ENCODE data around the gene FSTL4.

The FSTL4 gene

DNA sequence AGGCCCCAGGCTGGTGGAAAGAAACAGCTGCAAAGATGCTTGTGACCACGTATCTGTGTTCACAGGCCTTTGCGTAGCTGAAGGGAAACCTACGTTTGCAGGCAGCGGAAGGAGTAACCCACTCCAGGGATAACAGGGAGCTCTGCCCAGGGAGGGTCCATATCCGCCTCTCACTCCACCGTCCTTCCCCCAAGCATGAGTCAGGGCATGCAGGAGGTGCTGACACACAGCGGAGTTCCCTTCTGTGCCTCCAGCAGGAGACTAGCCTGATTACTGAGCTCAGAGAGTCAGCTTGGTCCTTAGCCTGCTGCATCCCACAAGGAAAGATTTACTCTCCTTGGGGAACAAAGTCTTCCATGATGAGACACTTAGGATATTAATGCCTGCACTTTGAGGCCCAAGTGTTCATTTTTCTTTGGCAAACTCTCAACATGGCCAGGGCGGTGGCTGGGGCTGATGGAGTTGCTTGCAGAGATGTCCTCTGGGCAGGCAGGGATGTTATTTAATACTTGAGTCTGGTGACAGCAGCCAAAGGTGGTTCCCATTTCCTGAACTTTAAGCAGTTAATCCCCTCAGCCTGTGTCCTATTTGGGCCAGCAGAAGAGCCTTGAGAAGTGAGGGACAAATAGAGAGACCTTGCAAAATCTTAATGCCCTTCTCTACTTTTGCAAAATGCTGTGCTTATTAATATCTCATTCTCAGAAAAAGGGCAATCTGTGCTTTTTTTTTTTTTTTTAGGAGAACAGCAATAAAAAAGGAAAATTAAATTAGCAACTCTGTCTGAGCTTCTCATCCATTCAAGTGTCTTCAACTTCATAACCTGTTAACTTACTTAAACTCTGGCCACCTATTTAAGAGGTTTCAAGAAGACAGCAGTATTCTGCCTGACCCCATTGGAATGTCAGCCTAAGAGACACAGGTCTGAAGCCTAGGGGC, 338.4 kb downstream of the FSTL4 start:
- 98% methylated on average over 5 of the region's 8 CpGs for WGBS (ENCODE audit: insufficient coverage)
- ChIA-PET CTCF (interaction anchor here (0.9 to 1.8 kb wide), 2 partner anchors 15 to 163 kb away, joined by 4 to 6 read pairs; no protein-coding TSS in a partner anchor), POLR2A (interaction anchor here (1.2 kb wide), 1 partner anchor 67 kb away, joined by 3 read pairs; no protein-coding TSS in a partner anchor)
- H3K4me3 ChIP-seq (ENCODE audit: control insufficient read depth in 1 of 7, extremely low read depth in 1 of 7, insufficient read depth in 4 of 7, low read depth in 2 of 7, low read length in 6 of 7) = no peak overlapping the region
- H3K27me3 ChIP-seq (replicated peaks in 2 of 5; ENCODE audit: control insufficient read depth in 4 of 5, insufficient read depth in 5 of 5, low read length in 4 of 5) = no peaks in the 10 kb centered on the region
- H3K36me3 ChIP-seq (ENCODE audit: control insufficient read depth in 4 of 4, insufficient read depth in 4 of 4, low read length in 3 of 4) = no peaks in the 10 kb centered on the region
- H3K27ac ChIP-seq (ENCODE audit: insufficient read depth in 1 of 2, low read depth in 1 of 2, low read length in 2 of 2, poor library complexity in 1 of 2, severe bottlenecking in 2 of 2) = no peak overlapping the region
- peaks cover 0 to 4% (median 0%) of the 10 kb centered on the region in 4 experiments for H3K4me1 ChIP-seq (ENCODE audit: control extremely low read depth in 1 of 4, control insufficient read depth in 4 of 4, insufficient read depth in 4 of 4, low read length in 3 of 4)
- DNase-seq = no peak
- no peaks in the 10 kb centered on the region for H3K9me3 ChIP-seq (ENCODE audit: control extremely low read depth in 1 of 5, control insufficient read depth in 4 of 5, insufficient read depth in 2 of 5, low read depth in 1 of 5, low read length in 4 of 5)

DNA sequence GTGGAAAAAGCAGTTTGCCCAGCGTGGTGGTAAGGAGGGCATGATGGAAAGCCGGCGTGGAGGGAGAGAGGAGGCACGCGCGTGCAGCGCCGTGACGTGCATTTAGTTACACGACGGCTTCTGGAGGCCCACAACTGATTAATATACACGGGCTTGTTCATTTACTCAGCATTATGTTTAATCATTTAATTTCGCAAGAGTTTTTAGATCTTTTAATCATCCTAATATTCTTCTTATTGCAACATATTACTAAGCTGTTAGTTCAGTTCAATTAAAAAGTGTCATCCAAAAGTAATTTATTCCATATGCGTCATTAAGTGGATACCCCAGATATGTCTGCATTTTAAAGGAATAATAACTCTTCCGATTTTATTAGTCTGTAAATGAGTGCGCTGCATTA, 340.0 kb downstream of the FSTL4 start:
- no peaks in the 10 kb centered on the region for H3K36me3 ChIP-seq (ENCODE audit: control insufficient read depth in 4 of 4, insufficient read depth in 4 of 4, low read length in 3 of 4)
- WGBS (ENCODE audit: insufficient coverage) = 93% methylated on average over 4 of the region's 16 CpGs
- no peaks in the 10 kb centered on the region for H3K9me3 ChIP-seq (ENCODE audit: control extremely low read depth in 1 of 5, control insufficient read depth in 4 of 5, insufficient read depth in 2 of 5, low read depth in 1 of 5, low read length in 4 of 5)
- no peaks in the 10 kb centered on the region for H3K27me3 ChIP-seq (replicated peaks in 2 of 5; ENCODE audit: control insufficient read depth in 4 of 5, insufficient read depth in 5 of 5, low read length in 4 of 5)
- DNase-seq = no peak
- ChIA-PET POLR2A (no interaction called here), CTCF (no interaction called here)
- H3K27ac ChIP-seq (ENCODE audit: insufficient read depth in 1 of 2, low read depth in 1 of 2, low read length in 2 of 2, poor library complexity in 1 of 2, severe bottlenecking in 2 of 2) = no peak overlapping the region
- H3K4me3 ChIP-seq (ENCODE audit: control insufficient read depth in 1 of 7, extremely low read depth in 1 of 7, insufficient read depth in 4 of 7, low read depth in 2 of 7, low read length in 6 of 7) = no peak overlapping the region
- H3K4me1 ChIP-seq (ENCODE audit: control extremely low read depth in 1 of 4, control insufficient read depth in 4 of 4, insufficient read depth in 4 of 4, low read length in 3 of 4) = peaks cover 0 to 4% (median 0%) of the 10 kb centered on the region in 4 experiments

DNA sequence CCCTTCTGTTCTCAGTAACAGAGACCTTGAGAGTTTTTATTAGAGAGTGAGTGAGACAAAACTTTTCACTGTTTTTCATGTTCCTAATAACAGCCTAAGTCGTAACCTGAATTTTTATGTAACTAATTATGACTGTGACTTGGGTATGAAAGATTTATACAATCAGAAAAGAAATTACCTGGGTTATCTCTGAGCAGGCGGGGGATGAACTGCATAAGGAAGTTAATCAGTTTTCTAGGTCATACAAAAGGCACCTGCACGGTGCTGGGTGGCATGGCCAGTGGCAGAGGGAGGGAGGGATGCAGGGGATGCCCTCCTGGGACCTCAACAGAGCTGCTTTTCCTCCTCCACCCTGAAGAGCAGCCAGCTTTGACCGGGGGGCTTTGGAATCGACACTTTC, 340.7 kb downstream of the FSTL4 start:
- Histone ChIP-seq H3K27ac (ENCODE audit: insufficient read depth in 1 of 2, low read depth in 1 of 2, low read length in 2 of 2, poor library complexity in 1 of 2, severe bottlenecking in 2 of 2) (no peak overlapping the region), H3K9me3 (ENCODE audit: control extremely low read depth in 1 of 5, control insufficient read depth in 4 of 5, insufficient read depth in 2 of 5, low read depth in 1 of 5, low read length in 4 of 5) (no peaks in the 10 kb centered on the region), H3K27me3 (replicated peaks in 2 of 5; ENCODE audit: control insufficient read depth in 4 of 5, insufficient read depth in 5 of 5, low read length in 4 of 5) (no peaks in the 10 kb centered on the region), H3K36me3 (ENCODE audit: control insufficient read depth in 4 of 4, insufficient read depth in 4 of 4, low read length in 3 of 4) (no peaks in the 10 kb centered on the region), H3K4me3 (ENCODE audit: control insufficient read depth in 1 of 7, extremely low read depth in 1 of 7, insufficient read depth in 4 of 7, low read depth in 2 of 7, low read length in 6 of 7) (no peak overlapping the region), H3K4me1 (ENCODE audit: control extremely low read depth in 1 of 4, control insufficient read depth in 4 of 4, insufficient read depth in 4 of 4, low read length in 3 of 4) (peaks cover 0 to 4% (median 0%) of the 10 kb centered on the region in 4 experiments)
- DNase-seq = no peak
- 100% methylated on average over 2 of the region's 5 CpGs for WGBS (ENCODE audit: insufficient coverage)
- CTCF ChIA-PET = no interaction called here
- POLR2A ChIA-PET = no interaction called here

DNA sequence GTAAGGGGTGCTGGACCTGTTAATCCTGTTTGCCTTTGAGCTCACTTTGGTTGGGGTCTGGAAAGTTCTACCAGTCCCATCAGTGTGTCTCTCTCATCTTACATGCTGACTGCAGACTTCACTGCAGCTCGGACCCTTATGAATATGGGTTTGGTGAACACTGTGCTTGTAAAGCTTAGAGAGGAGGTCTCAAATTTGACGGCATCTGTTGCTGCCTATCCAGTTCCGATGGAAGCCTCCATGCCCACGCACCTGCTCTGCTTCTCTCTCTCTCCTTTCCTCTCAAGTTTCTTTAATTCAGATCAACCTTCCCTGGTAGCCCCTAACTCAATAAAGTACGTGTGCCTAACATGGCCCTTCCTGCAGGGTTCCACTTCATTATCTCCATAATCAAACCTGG, 342.6 kb downstream of the FSTL4 start:
- Histone ChIP-seq H3K4me3 (ENCODE audit: control insufficient read depth in 1 of 7, extremely low read depth in 1 of 7, insufficient read depth in 4 of 7, low read depth in 2 of 7, low read length in 6 of 7) (no peak overlapping the region), H3K36me3 (ENCODE audit: control insufficient read depth in 4 of 4, insufficient read depth in 4 of 4, low read length in 3 of 4) (no peaks in the 10 kb centered on the region), H3K4me1 (ENCODE audit: control extremely low read depth in 1 of 4, control insufficient read depth in 4 of 4, insufficient read depth in 4 of 4, low read length in 3 of 4) (peaks cover 0 to 4% (median 0%) of the 10 kb centered on the region in 4 experiments), H3K27ac (ENCODE audit: insufficient read depth in 1 of 2, low read depth in 1 of 2, low read length in 2 of 2, poor library complexity in 1 of 2, severe bottlenecking in 2 of 2) (no peak overlapping the region), H3K9me3 (ENCODE audit: control extremely low read depth in 1 of 5, control insufficient read depth in 4 of 5, insufficient read depth in 2 of 5, low read depth in 1 of 5, low read length in 4 of 5) (no peaks in the 10 kb centered on the region), H3K27me3 (replicated peaks in 2 of 5; ENCODE audit: control insufficient read depth in 4 of 5, insufficient read depth in 5 of 5, low read length in 4 of 5) (no peaks in the 10 kb centered on the region)
- 100% methylated on average over 3 of the region's 5 CpGs for WGBS (ENCODE audit: insufficient coverage)
- DNase-seq = no peak
- ChIA-PET CTCF (interaction anchor here (2.2 kb wide), 1 partner anchor 166 kb away, joined by 4 read pairs; no protein-coding TSS in a partner anchor), POLR2A (no interaction called here)

DNA sequence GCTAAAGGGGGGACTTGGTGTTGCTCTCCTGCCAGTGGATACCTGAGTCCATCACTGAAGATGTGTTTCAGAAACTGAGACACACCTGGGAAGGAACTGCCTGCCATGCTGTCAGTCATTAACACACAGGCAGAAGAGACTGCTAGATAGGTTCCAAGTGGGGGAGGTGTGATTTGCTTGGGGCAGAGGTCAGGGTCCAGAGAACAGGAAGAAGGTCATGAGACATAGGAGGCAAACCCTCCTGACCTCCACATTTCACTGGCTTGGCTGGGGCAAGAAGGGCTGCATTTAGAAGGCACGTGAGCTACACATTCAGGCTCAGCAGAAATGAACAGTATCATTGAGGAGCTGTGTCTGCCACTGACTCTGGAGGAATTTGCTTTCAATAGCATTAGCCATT, 344.7 kb downstream of the FSTL4 start:
- no peak for DNase-seq
- Histone ChIP-seq H3K36me3 (ENCODE audit: control insufficient read depth in 4 of 4, insufficient read depth in 4 of 4, low read length in 3 of 4) (no peaks in the 10 kb centered on the region), H3K4me1 (ENCODE audit: control extremely low read depth in 1 of 4, control insufficient read depth in 4 of 4, insufficient read depth in 4 of 4, low read length in 3 of 4) (peaks cover 0 to 4% (median 0%) of the 10 kb centered on the region in 4 experiments), H3K9me3 (ENCODE audit: control extremely low read depth in 1 of 5, control insufficient read depth in 4 of 5, insufficient read depth in 2 of 5, low read depth in 1 of 5, low read length in 4 of 5) (no peaks in the 10 kb centered on the region), H3K4me3 (ENCODE audit: control insufficient read depth in 1 of 7, extremely low read depth in 1 of 7, insufficient read depth in 4 of 7, low read depth in 2 of 7, low read length in 6 of 7) (no peak overlapping the region), H3K27ac (ENCODE audit: insufficient read depth in 1 of 2, low read depth in 1 of 2, low read length in 2 of 2, poor library complexity in 1 of 2, severe bottlenecking in 2 of 2) (no peak overlapping the region), H3K27me3 (replicated peaks in 2 of 5; ENCODE audit: control insufficient read depth in 4 of 5, insufficient read depth in 5 of 5, low read length in 4 of 5) (peaks cover 0 to 4% (median 0%) of the 10 kb centered on the region in 5 experiments)
- WGBS (ENCODE audit: insufficient coverage) = 100% methylated on average over 1 of the region's 1 CpG
- CTCF ChIA-PET = no interaction called here
- POLR2A ChIA-PET = no interaction called here

DNA sequence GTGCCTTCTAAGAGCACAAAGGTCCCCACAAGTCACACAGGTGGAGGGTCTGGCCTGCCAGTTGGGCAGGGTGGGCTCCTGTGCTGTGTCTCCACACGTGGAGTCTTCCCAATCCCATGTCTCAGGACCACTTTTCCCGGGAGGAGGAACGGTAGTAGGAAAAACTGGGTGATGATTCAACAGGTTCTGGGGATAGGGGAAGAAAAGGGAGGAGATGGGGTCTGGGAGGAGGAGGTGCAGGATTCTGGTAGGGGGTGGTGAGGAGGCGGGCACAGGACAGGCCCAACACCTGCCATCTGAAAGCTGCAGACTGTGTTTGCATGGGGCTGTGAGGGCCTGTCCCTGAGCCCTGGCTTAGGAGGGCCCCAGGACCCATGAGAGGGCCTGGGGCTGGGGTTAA, 345.4 kb downstream of the FSTL4 start:
- Histone ChIP-seq H3K4me1 (ENCODE audit: control extremely low read depth in 1 of 4, control insufficient read depth in 4 of 4, insufficient read depth in 4 of 4, low read length in 3 of 4) (peaks cover 0 to 4% (median 0%) of the 10 kb centered on the region in 4 experiments), H3K27ac (ENCODE audit: insufficient read depth in 1 of 2, low read depth in 1 of 2, low read length in 2 of 2, poor library complexity in 1 of 2, severe bottlenecking in 2 of 2) (no peak overlapping the region), H3K36me3 (ENCODE audit: control insufficient read depth in 4 of 4, insufficient read depth in 4 of 4, low read length in 3 of 4) (no peaks in the 10 kb centered on the region), H3K27me3 (replicated peaks in 2 of 5; ENCODE audit: control insufficient read depth in 4 of 5, insufficient read depth in 5 of 5, low read length in 4 of 5) (peaks cover 0 to 4% (median 0%) of the 10 kb centered on the region in 5 experiments), H3K9me3 (ENCODE audit: control extremely low read depth in 1 of 5, control insufficient read depth in 4 of 5, insufficient read depth in 2 of 5, low read depth in 1 of 5, low read length in 4 of 5) (no peaks in the 10 kb centered on the region), H3K4me3 (ENCODE audit: control insufficient read depth in 1 of 7, extremely low read depth in 1 of 7, insufficient read depth in 4 of 7, low read depth in 2 of 7, low read length in 6 of 7) (no peak overlapping the region)
- ChIA-PET CTCF (no interaction called here), POLR2A (no interaction called here)
- 100% methylated on average over 4 of the region's 4 CpGs for WGBS (ENCODE audit: insufficient coverage)
- DNase-seq = no peak

DNA sequence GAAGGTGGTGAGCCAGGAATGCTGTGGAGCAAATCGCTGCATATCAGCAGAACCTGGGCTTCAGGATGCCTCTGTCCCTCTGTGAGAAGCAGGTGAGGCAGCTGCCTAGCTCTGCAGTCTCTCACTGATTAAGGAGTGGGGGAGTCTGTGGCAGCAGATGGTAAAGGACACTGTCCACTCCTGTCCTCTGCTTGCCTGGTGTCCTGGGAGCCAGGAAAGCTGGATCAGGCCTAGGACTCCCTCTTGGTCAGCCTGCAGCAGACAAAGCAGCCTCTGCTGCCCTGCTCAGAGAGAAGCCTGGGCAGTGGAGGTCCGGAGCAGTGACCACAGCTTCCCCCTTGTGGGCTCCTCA, 345.8 kb downstream of the FSTL4 start:
- H3K9me3 ChIP-seq (ENCODE audit: control extremely low read depth in 1 of 5, control insufficient read depth in 4 of 5, insufficient read depth in 2 of 5, low read depth in 1 of 5, low read length in 4 of 5) = no peaks in the 10 kb centered on the region
- POLR2A ChIA-PET = no interaction called here
- H3K27me3 ChIP-seq (replicated peaks in 2 of 5; ENCODE audit: control insufficient read depth in 4 of 5, insufficient read depth in 5 of 5, low read length in 4 of 5) = peaks cover 0 to 4% (median 0%) of the 10 kb centered on the region in 5 experiments
- H3K4me3 ChIP-seq (ENCODE audit: control insufficient read depth in 1 of 7, extremely low read depth in 1 of 7, insufficient read depth in 4 of 7, low read depth in 2 of 7, low read length in 6 of 7) = no peak overlapping the region
- DNase-seq = no peak
- no peak overlapping the region for H3K27ac ChIP-seq (ENCODE audit: insufficient read depth in 1 of 2, low read depth in 1 of 2, low read length in 2 of 2, poor library complexity in 1 of 2, severe bottlenecking in 2 of 2)
- no peaks in the 10 kb centered on the region for H3K36me3 ChIP-seq (ENCODE audit: control insufficient read depth in 4 of 4, insufficient read depth in 4 of 4, low read length in 3 of 4)
- CTCF ChIA-PET = interaction anchor here (1.2 kb wide), 1 partner anchor 11 kb away, joined by 3 read pairs; no protein-coding TSS in a partner anchor
- WGBS (ENCODE audit: insufficient coverage) = 93% methylated on average over 2 of the region's 2 CpGs
- H3K4me1 ChIP-seq (ENCODE audit: control extremely low read depth in 1 of 4, control insufficient read depth in 4 of 4, insufficient read depth in 4 of 4, low read length in 3 of 4) = peaks cover 0 to 4% (median 0%) of the 10 kb centered on the region in 4 experiments

Measured in common myeloid progenitor, CD34-positive (primary cell).